GM12878 (cell line): ENCODE data around the gene LRCH3. TPM values are rescaled to one million over a fixed set of nuclear protein-coding genes. Genes with fewer than 3 reads are reported as not detected.

Experiments used
- ATAC-seq: fragments of 200-7000 bp; cut with Tn5 transposase; 3 replicates; pipeline ENCODE4 v1.9.1; 2020; ENCODE audit warnings: mild to moderate bottlenecking, moderate library complexity
- BruUV-seq: library from RNA; stranded (reverse); fragments of 400-500 nt; replicated peaks from 2 replicates; lab custom pipeline; 2021; lab: Mats Ljungman, UMichigan
- CTCF ChIA-PET: fragments of 300-600 bp; sonication (Branson Sonifier 250); formaldehyde crosslinking; extraction: SDS; loops from one replicate; lab custom pipeline; 2021; ENCODE audit warnings: inconsistent platforms; lab: Yijun Ruan, JAX
- POLR2A ChIA-PET: fragments of 350-600 bp; formaldehyde crosslinking; extraction: SDS; loops from one replicate; lab custom pipeline; 2021; ENCODE audit warnings: inconsistent platforms; lab: Charles Lee
- RAD21 ChIA-PET: fragments of 300-600 bp; sonication (Branson Sonifier 250); formaldehyde crosslinking; loops from one replicate; lab custom pipeline; 2023; ENCODE audit warnings: antibody characterized with exemption; ENCODE audit not compliant: unreplicated experiment; lab: Charles Lee
- SMC1A ChIA-PET: fragments of 300-600 bp; sonication (Branson Sonifier 250); formaldehyde crosslinking; loops from one replicate; lab custom pipeline; 2023; ENCODE audit not compliant: unreplicated experiment, uncharacterized antibody; lab: Charles Lee
- DNase-seq: peaks from one replicate; pipeline ENCODE4 v3.0.0-alpha.2; 2011; ENCODE audit warnings: low read depth, low spot score
- FAIRE-seq: peaks from 3 replicates; lab custom pipeline; 2011; peaks lifted over from hg19 to GRCh38; lab: Jason Lieb, UNC
- H2AFZ ChIP-seq: 2 replicates; pipeline ENCODE4 v1.6.0; 2011; ENCODE audit warnings: low read depth, low read length, control low read depth; ENCODE audit not compliant: control insufficient read depth
- H3K27ac ChIP-seq: 2 replicates; pipeline ENCODE4 v1.5.1; 2011; ENCODE audit warnings: control low read depth; ENCODE audit not compliant: control insufficient read depth, insufficient read depth
- H3K27me3 ChIP-seq, 2 experiments: replicated peaks in 1 of 2; 2 replicates each; pipeline versions ENCODE4 v1.6.0 to v1.6.1; 2011; ENCODE audit warnings: low read length in 1 of 2; ENCODE audit not compliant: control insufficient read depth in 2 of 2, insufficient read depth in 2 of 2
- H3K36me3 ChIP-seq, 2 experiments: 2 replicates each; pipeline ENCODE4 v1.5.1; 2011; ENCODE audit warnings: low read length in 1 of 2; ENCODE audit not compliant: control insufficient read depth in 2 of 2, insufficient read depth in 2 of 2
- H3K4me1 ChIP-seq: 2 replicates; pipeline ENCODE4 v1.6.1; 2011; ENCODE audit warnings: mild to moderate bottlenecking, low read length, moderate library complexity, mixed read lengths; ENCODE audit not compliant: control insufficient read depth, insufficient read depth
- H3K4me2 ChIP-seq: 2 replicates; pipeline ENCODE4 v1.6.0; 2011; ENCODE audit warnings: control low read depth; ENCODE audit not compliant: control insufficient read depth, insufficient read depth
- H3K4me3 ChIP-seq: fragments of 200-600 bp; sonication (generic); 2 replicates; pipeline ENCODE4 v1.5.1; 2016
- H3K79me2 ChIP-seq: 2 replicates; pipeline ENCODE4 v1.6.0; 2011; ENCODE audit warnings: low read length; ENCODE audit not compliant: control insufficient read depth, insufficient read depth
- H3K9ac ChIP-seq: 2 replicates; pipeline ENCODE4 v1.8.0; 2011; ENCODE audit warnings: low read length, control low read depth, mixed read lengths; ENCODE audit not compliant: control insufficient read depth, insufficient read depth
- H3K9me3 ChIP-seq: replicated peaks from 3 replicates; pipeline ENCODE4 v1.5.1; 2011; ENCODE audit warnings: mild to moderate bottlenecking, low read length; ENCODE audit not compliant: control insufficient read depth, insufficient read depth
- H4K20me1 ChIP-seq: 2 replicates; pipeline ENCODE4 v1.6.0; 2011; ENCODE audit not compliant: control insufficient read depth, insufficient read depth
- BMI1 ChIP-seq: fragments of 450-650 bp; IDR thresholded peaks from 2 replicates; pipeline ENCODE4 v1.6.1; 2016; ENCODE audit warnings: mild to moderate bottlenecking, moderate library complexity, borderline replicate concordance
- CEBPB ChIP-seq, 2 experiments: fragments of 150-350 bp in 1 of 2; IDR thresholded peaks; 2 replicates each; pipeline ENCODE4 v1.6.1; 2012 to 2014; ENCODE audit warnings: low read depth in 2 of 2, low read length in 2 of 2, borderline replicate concordance in 1 of 2, inconsistent platforms in 1 of 2
- CHD1 ChIP-seq: IDR thresholded peaks from 2 replicates; pipeline ENCODE4 v1.6.1; 2012; ENCODE audit warnings: low read depth, low read length, improper control_type of control experiment
- CREB1 ChIP-seq: IDR thresholded peaks from 2 replicates; pipeline ENCODE4 v1.6.1; 2012; ENCODE audit warnings: low read depth, mild to moderate bottlenecking, inconsistent platforms
- CREM ChIP-seq: IDR thresholded peaks from 2 replicates; pipeline ENCODE4 v1.6.1; 2014; ENCODE audit warnings: antibody characterized with exemption, low read depth
- ETV6 ChIP-seq, 2 experiments: fragments of 450-650 bp in 1 of 2; IDR thresholded peaks in 1 of 2; conservative IDR thresholded peaks in 1 of 2; 2 replicates each; pipeline ENCODE4 v1.6.1; 2014; ENCODE audit warnings: antibody characterized with exemption in 1 of 2, borderline replicate concordance in 1 of 2, low read depth in 1 of 2, mild to moderate bottlenecking in 1 of 2, moderate library complexity in 1 of 2
- KDM1A ChIP-seq: fragments of 200-600 bp; sonication (generic); IDR thresholded peaks from 2 replicates; pipeline ENCODE4 v1.6.1; 2016; ENCODE audit warnings: borderline replicate concordance
- MEF2A ChIP-seq: IDR thresholded peaks from 2 replicates; pipeline ENCODE4 v1.6.1; 2011; ENCODE audit warnings: low read depth, mild to moderate bottlenecking, low read length, moderate library complexity; ENCODE audit not compliant: insufficient read depth
- NFYA ChIP-seq: IDR thresholded peaks from 2 replicates; pipeline ENCODE4 v1.6.1; 2011; ENCODE audit warnings: low read depth, mild to moderate bottlenecking, low read length, improper control_type of control experiment, borderline replicate concordance
- NFYB ChIP-seq: IDR thresholded peaks from 2 replicates; pipeline ENCODE4 v1.6.1; 2011; ENCODE audit warnings: low read depth, mild to moderate bottlenecking, low read length, improper control_type of control experiment, moderate library complexity; ENCODE audit not compliant: insufficient read depth
- POLR2AphosphoS2 ChIP-seq: IDR thresholded peaks from 2 replicates; pipeline ENCODE4 v1.6.1; 2011; ENCODE audit warnings: low read depth, mild to moderate bottlenecking, low read length, improper control_type of control experiment, moderate library complexity
- POU2F2 ChIP-seq: IDR thresholded peaks from 3 replicates; pipeline ENCODE4 v1.6.1; 2011; ENCODE audit warnings: low read depth, mild to moderate bottlenecking, low read length, borderline replicate concordance
- SIN3A ChIP-seq: IDR thresholded peaks from 2 replicates; pipeline ENCODE4 v1.6.1; 2012; ENCODE audit warnings: low read depth, low read length, improper control_type of control experiment
- SMC3 ChIP-seq: IDR thresholded peaks from 2 replicates; pipeline ENCODE4 v1.6.1; 2011; ENCODE audit warnings: low read length, improper control_type of control experiment, borderline replicate concordance
- SREBF2 ChIP-seq: IDR thresholded peaks from 2 replicates; pipeline ENCODE4 v1.6.1; 2012; ENCODE audit warnings: mild to moderate bottlenecking, low read length
- ZNF384 ChIP-seq: IDR thresholded peaks from 2 replicates; pipeline ENCODE4 v1.6.1; 2012; ENCODE audit warnings: low read depth, mild to moderate bottlenecking, low read length, improper control_type of control experiment, borderline replicate concordance
- WGBS: methylation state at CpG from one replicate; pipeline ENCODE4 v1.1.6; 2016; ENCODE audit warnings: low lambda C conversion rate; ENCODE audit not compliant: insufficient replicate concordance, insufficient coverage; ENCODE audit errors: missing lambda C conversion rate; 5-methylcytosine and 5-hydroxymethylcytosine counted together
- in situ Hi-C: fragments of 300-500 bp; cut with MboI; formaldehyde crosslinking; loops from 9 replicates; pipeline ENCODE4 v1.14.3; 2018; ENCODE audit warnings: mixed read lengths
- intact Hi-C: fragments of 100-400 bp; cut with micrococcal nuclease; formaldehyde crosslinking; loops from one replicate; pipeline ENCODE4 v1.14.2; 2022; ENCODE audit not compliant: unreplicated experiment
- polyA plus RNA-seq, 11 experiments: library from polyadenylated mRNA; depleted of rRNA in 4 of 11; unstranded in 6 of 11; stranded (reverse) in 5 of 11; fragments of >200 nt; fragmentation: Nextera tagmentation in 4 of 11; fragmentation: Illumina TruSeq in 1 of 11; extraction: Ambion mirVana in 4 of 11; extraction: Trizol in 1 of 11; gene quantifications; 1 replicate in 1 of 11; 2 replicates in 10 of 11; pipeline versions ENCODE4 v1.2.1 to v1.2.3, GENCODE V29; 2011 to 2016; ENCODE audit warnings: inconsistent platforms in 2 of 11, missing spikeins in 2 of 11, low read depth in 1 of 11
- total RNA-seq, 4 experiments: library from RNA; depleted of rRNA in 3 of 4; stranded (reverse); fragments of >200 nt in 3 of 4; fragmentation: Illumina TruSeq in 1 of 4; extraction: Trizol in 1 of 4; gene quantifications; 2 replicates each; pipeline versions ENCODE4 v1.2.1 to v1.2.3, GENCODE V29; 2013 to 2021
- TF ChIP-seq, protein P1 (sequence below): fragments of 150-350 bp; IDR thresholded peaks from 2 replicates; pipeline ENCODE4 v1.6.1; 2014; ENCODE audit warnings: mild to moderate bottlenecking, low read depth, low read length
- TF ChIP-seq, protein P2 (sequence below): fragments of 450-650 bp; IDR thresholded peaks from 2 replicates; pipeline ENCODE4 v1.6.1; 2017; ENCODE audit warnings: mild to moderate bottlenecking, moderate library complexity
- TF ChIP-seq, protein P3 (sequence below): fragments of 450-650 bp; IDR thresholded peaks from 2 replicates; pipeline ENCODE4 v1.6.1; 2017; ENCODE audit warnings: borderline replicate concordance

Gene LRCH3
- total and polyA plus RNA-seq, 10 of the 15 experiments (the other 5 are each of a cell fraction or from before 2014, with no cell fraction given): 3.9 to 136 (median 40.6) TPM

DNA sequence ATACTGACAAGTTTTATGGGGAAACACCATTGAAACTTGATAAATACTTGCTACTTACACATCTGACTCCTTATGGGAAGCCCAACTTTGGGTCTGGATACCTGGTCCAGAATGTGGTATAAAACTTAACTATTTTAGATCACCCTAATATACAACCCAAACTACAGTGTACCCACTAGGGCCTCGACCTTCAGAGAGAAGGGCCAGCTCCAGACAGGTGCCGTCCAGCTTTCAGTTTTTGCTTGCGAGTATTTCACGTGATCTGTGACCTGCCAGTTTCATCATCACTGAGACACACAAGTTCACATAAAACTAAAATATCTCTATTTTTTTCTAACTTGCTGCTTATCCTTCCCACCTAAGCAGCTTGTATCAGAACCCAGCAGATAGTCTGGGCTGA lies 99.6 kb downstream of the LRCH3 start:
- Histone ChIP-seq H3K36me3 (no peaks in the 10 kb centered on the region), H3K4me1 (no peaks in the 10 kb centered on the region), H3K27me3 (no peaks in the 10 kb centered on the region), H3K27ac (no peak overlapping the region), H2AFZ (no peak overlapping the region), H3K4me3 (no peak overlapping the region), H4K20me1 (no peaks in the 10 kb centered on the region), H3K9ac (no peak overlapping the region), H3K4me2 (no peak overlapping the region), H3K9me3 (no peaks in the 10 kb centered on the region), H3K79me2 (no peaks in the 10 kb centered on the region)
- ChIA-PET SMC1A (interaction anchor here (1.4 kb wide), 1 partner anchor 14 kb away, joined by 3 read pairs; no protein-coding TSS in a partner anchor), RAD21 (no interaction called here), POLR2A (interaction anchor here (0.6 kb wide), 1 partner anchor 108 kb away, joined by 3 read pairs; no protein-coding TSS in a partner anchor), CTCF (interaction anchor here (1.3 to 5.4 kb wide), 2 partner anchors 15 to 292 kb away, joined by 5 to 27 read pairs; no protein-coding TSS in a partner anchor)
- DNase-seq (no peak), ATAC-seq (no peak), FAIRE-seq (no peak)
- intact Hi-C loops: no loop called here
- in situ Hi-C loops: no loop called here
- no TSS peak for BruUV-seq
- WGBS: 88% methylated on average over 4 of the region's 4 CpGs
- TF ChIP-seq CHD1: no peak
- no peak for TF ChIP-seq MEF2A
- no peak for TF ChIP-seq BMI1
- no peak for TF ChIP-seq POLR2AphosphoS2
- TF ChIP-seq, protein P1, sequence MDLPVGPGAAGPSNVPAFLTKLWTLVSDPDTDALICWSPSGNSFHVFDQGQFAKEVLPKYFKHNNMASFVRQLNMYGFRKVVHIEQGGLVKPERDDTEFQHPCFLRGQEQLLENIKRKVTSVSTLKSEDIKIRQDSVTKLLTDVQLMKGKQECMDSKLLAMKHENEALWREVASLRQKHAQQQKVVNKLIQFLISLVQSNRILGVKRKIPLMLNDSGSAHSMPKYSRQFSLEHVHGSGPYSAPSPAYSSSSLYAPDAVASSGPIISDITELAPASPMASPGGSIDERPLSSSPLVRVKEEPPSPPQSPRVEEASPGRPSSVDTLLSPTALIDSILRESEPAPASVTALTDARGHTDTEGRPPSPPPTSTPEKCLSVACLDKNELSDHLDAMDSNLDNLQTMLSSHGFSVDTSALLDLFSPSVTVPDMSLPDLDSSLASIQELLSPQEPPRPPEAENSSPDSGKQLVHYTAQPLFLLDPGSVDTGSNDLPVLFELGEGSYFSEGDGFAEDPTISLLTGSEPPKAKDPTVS: no peak
- TF ChIP-seq, protein P2, sequence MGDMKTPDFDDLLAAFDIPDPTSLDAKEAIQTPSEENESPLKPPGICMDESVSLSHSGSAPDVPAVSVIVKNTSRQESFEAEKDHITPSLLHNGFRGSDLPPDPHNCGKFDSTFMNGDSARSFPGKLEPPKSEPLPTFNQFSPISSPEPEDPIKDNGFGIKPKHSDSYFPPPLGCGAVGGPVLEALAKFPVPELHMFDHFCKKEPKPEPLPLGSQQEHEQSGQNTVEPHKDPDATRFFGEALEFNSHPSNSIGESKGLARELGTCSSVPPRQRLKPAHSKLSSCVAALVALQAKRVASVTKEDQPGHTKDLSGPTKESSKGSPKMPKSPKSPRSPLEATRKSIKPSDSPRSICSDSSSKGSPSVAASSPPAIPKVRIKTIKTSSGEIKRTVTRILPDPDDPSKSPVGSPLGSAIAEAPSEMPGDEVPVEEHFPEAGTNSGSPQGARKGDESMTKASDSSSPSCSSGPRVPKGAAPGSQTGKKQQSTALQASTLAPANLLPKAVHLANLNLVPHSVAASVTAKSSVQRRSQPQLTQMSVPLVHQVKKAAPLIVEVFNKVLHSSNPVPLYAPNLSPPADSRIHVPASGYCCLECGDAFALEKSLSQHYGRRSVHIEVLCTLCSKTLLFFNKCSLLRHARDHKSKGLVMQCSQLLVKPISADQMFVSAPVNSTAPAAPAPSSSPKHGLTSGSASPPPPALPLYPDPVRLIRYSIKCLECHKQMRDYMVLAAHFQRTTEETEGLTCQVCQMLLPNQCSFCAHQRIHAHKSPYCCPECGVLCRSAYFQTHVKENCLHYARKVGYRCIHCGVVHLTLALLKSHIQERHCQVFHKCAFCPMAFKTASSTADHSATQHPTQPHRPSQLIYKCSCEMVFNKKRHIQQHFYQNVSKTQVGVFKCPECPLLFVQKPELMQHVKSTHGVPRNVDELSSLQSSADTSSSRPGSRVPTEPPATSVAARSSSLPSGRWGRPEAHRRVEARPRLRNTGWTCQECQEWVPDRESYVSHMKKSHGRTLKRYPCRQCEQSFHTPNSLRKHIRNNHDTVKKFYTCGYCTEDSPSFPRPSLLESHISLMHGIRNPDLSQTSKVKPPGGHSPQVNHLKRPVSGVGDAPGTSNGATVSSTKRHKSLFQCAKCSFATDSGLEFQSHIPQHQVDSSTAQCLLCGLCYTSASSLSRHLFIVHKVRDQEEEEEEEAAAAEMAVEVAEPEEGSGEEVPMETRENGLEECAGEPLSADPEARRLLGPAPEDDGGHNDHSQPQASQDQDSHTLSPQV: no peak
- no peak for TF ChIP-seq KDM1A
- TF ChIP-seq SMC3: no peak
- TF ChIP-seq NFYA: no peak
- no peak for TF ChIP-seq SREBF2
- TF ChIP-seq CREM: no peak
- no peak for TF ChIP-seq POU2F2
- TF ChIP-seq NFYB: no peak
- TF ChIP-seq, protein P3, sequence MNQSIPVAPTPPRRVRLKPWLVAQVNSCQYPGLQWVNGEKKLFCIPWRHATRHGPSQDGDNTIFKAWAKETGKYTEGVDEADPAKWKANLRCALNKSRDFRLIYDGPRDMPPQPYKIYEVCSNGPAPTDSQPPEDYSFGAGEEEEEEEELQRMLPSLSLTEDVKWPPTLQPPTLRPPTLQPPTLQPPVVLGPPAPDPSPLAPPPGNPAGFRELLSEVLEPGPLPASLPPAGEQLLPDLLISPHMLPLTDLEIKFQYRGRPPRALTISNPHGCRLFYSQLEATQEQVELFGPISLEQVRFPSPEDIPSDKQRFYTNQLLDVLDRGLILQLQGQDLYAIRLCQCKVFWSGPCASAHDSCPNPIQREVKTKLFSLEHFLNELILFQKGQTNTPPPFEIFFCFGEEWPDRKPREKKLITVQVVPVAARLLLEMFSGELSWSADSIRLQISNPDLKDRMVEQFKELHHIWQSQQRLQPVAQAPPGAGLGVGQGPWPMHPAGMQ: no peak
- TF ChIP-seq ETV6 (conservative IDR thresholded peaks at IDR 0.05 in 1 of 2, IDR thresholded peaks at IDR 0.05 in 1 of 2; ENCODE audit: borderline replicate concordance in 1 of 2, low read depth in 1 of 2): no peak
- TF ChIP-seq ZNF384: no peak
- TF ChIP-seq CEBPB (IDR thresholded peaks at IDR 0.05; ENCODE audit: borderline replicate concordance in 1 of 2, low read depth in 2 of 2, low read length in 2 of 2): no peak
- TF ChIP-seq SIN3A: no peak
- no peak for TF ChIP-seq CREB1
- TF ChIP-seq, all 136 proteins: peak for 0
